ACC112 (cell line): ENCODE results near the gene OSBPL5.

Source experiments
- H2AFZ ChIP-seq: fragments of 200-600 bp; sonication (generic); one replicate; pipeline ENCODE4 v1.6.0; 2017; ENCODE audit warnings: antibody characterized with exemption, low read length; ENCODE audit not compliant: unreplicated experiment
- H3K27ac ChIP-seq: fragments of 200-600 bp; sonication (generic); 2 replicates; pipeline ENCODE4 v1.5.1; 2014; ENCODE audit warnings: low read depth, mild to moderate bottlenecking, antibody characterized with exemption, low read length, moderate library complexity
- H3K27me3 ChIP-seq: fragments of 200-600 bp; sonication (generic); 2 replicates; pipeline ENCODE4 v1.6.1; 2014; ENCODE audit warnings: mild to moderate bottlenecking, antibody characterized with exemption, low read length, moderate library complexity, mixed read lengths; ENCODE audit not compliant: insufficient read depth
- H3K36me3 ChIP-seq: fragments of 200-600 bp; sonication (generic); 2 replicates; pipeline ENCODE4 v1.6.1; 2016; ENCODE audit warnings: mild to moderate bottlenecking, antibody characterized with exemption, low read length, moderate library complexity, mixed read lengths; ENCODE audit not compliant: insufficient read depth
- H3K4me1 ChIP-seq: fragments of 200-600 bp; sonication (generic); one replicate; pipeline ENCODE4 v1.6.1; 2016; ENCODE audit warnings: low read length, mixed read lengths; ENCODE audit not compliant: insufficient read depth, unreplicated experiment, control insufficient read depth
- H3K4me3 ChIP-seq: fragments of 200-600 bp; sonication (generic); 2 replicates; pipeline ENCODE4 v1.5.1; 2014; ENCODE audit warnings: mild to moderate bottlenecking, low read depth, low read length
- H3K79me2 ChIP-seq: fragments of 200-600 bp; sonication (generic); one replicate; pipeline ENCODE4 v1.6.0; 2016; ENCODE audit warnings: low read length; ENCODE audit not compliant: control insufficient read depth, unreplicated experiment, insufficient read depth

OSBPL5 gene

DNA sequence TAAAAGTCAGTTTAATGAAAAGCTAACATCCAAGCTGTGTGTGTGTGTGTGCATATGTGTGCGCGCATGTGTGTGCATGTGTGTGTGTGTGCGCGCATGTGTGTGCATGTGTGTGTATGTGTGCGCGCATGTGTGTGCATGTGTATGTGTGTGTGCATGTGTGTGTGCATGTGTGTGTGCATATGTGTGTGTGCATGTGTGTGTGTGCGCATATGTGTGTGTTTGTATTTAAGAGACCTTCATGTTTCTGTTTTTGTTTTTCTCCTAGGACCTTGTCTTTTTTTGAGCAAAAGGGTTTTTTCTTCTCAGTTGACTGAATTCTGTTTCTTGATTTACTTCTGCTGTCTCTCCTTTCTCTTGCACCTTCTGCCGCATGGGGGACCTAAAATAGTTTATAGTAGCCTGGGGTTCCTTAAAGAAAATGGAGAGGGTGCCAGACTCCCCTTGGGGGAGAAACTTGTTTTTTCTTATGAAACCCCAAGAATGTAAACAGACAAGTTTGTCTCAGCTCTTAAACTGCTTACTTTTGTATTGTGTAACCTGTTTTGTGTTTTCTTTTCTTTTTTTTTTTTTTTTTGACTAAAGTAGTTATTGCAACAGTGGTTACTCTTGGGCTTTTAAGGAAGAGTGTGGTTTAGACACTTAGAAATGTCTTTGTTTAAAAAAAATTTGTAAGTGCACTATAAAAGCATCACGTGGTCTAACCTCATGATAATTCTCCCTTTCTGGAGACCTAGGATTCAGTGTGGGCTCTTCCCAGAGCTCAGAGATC is 53.0 kb downstream of the OSBPL5 start:
- Histone ChIP-seq H2AFZ (no peak overlapping the region), H3K79me2 (no peaks in the 10 kb centered on the region), H3K4me1 (peaks cover 5% of the 10 kb centered on the region)

DNA sequence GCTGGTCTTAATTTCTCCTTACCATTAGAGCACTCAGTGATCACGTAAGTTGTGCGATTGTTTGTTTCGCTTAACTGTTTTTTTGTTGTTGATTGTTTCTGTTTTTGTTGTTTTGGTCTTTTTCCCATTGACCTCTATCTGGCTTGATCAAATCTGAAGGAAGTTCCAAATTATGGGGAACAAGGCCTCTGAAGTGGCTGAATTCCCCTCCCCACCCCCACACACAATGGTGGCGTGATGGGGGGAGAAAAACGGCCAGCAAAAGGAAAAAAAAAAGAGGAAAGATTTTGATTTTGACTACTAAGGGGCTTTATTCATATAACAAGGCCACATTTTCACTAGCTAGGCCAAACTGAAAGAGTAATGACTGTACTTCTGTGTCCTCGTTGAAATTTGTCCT is 53.6 kb downstream of the OSBPL5 start:
- Histone ChIP-seq H3K79me2 (no peaks in the 10 kb centered on the region), H3K36me3 (peaks cover 22% of the 10 kb centered on the region), H3K4me3 (no peak overlapping the region), H3K27ac (no peak overlapping the region), H3K27me3 (no peaks in the 10 kb centered on the region), H2AFZ (no peak overlapping the region), H3K4me1 (peaks cover 5% of the 10 kb centered on the region)

More for the DNA sequence above, 53.0 kb downstream of the OSBPL5 start:
- H3K4me3 ChIP-seq, result no peak overlapping the region
- H3K27ac ChIP-seq, result peak overlapping the region; percentile 46
- no peaks in the 10 kb centered on the region for H3K27me3 ChIP-seq
- H3K36me3 ChIP-seq, result peaks cover 27% of the 10 kb centered on the region

DNA sequence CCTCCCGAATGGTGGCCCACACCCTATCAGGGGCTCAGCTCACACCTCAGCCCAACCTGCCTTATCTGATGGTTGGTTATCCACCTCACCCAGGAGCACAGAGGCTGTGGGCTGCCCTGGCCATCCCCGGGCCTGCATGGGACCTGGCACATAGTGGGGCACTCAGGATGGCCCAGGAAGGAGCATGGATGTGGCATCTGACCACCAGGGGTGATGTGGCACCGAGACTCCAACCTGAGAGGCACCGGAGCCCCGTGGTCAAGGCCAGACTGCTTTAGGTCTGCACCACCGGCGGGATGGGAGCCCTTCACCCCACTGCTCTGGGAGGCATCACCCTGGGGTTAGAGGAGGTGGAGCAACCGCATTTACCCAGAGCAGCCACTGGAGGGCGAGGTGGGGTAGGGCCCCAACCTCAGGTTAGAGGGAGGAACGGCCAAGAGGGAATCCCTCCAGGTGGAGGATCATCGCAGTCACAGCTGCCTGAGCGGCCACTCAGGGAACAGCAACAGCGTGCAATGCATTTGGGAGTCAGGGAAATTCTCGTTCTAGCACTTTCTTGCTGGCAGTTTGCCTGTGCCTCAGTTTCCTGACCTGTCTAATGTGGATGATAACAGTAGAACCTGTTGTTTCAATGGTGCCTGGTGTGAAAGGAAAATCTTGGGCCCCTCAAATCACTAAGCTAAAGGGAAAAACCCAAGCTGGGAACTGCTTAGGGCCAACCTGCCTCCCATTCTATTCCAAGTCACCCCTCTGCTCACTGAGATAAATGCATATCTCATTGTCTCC is 55.0 kb downstream of the OSBPL5 start:
- H3K4me1 ChIP-seq, result peaks cover 5% of the 10 kb centered on the region
- H3K4me3 ChIP-seq, result no peak overlapping the region
- H3K79me2 ChIP-seq, result no peaks in the 10 kb centered on the region
- no peak overlapping the region for H2AFZ ChIP-seq
- H3K36me3 ChIP-seq, result peaks cover 15% of the 10 kb centered on the region
- no peak overlapping the region for H3K27ac ChIP-seq
- no peaks in the 10 kb centered on the region for H3K27me3 ChIP-seq

DNA sequence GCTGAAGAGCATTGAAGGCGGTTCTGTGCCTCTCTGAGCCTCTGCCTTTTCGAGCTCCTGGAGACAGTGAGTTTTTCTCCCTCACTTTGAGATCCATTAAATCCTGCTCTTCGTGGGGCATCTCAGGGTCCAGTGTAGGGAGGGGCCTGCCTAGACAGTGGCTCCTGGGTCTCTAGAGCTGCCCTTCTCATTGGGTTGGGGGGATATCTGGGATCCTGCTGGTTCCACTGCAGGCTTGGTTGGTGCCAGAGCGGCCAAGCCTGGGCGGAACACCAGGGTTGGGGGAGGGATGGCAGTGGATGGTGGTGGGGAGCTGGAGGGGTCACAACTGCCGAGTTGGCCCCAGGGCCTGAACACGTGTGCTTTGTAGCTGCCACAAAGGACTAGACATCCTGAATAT is 55.7 kb downstream of the OSBPL5 start:
- Histone ChIP-seq H3K4me1 (peaks cover 5% of the 10 kb centered on the region), H3K27me3 (no peaks in the 10 kb centered on the region), H3K36me3 (peaks cover 13% of the 10 kb centered on the region), H2AFZ (no peak overlapping the region), H3K79me2 (no peaks in the 10 kb centered on the region), H3K27ac (no peak overlapping the region), H3K4me3 (no peak overlapping the region)

DNA sequence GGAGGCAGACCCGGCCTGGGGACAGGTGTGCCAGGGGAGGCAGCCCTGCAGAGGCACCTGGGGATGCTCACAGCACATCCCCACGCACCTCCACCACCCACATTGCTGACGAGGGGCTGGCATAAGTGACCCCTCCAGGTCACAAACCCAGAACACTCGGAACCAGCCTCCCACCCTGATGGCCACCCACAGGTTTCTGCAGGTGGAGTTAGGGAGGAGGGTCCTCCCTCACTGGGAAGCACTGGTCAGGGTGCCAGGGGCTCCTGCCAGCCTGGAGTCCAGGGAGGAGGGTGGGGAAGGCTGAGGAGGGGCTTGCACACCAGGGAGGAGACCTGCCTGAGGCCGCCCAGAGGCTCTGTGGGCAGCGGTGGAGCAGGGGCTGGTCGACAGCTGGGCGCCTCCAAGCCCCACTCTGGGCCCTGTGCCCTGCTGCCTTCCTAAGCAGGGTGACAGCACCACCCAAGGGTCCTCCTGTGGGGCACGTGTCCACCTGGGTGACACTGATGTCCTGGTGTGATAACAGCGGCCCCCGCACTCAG is 56.9 kb downstream of the OSBPL5 start:
- Histone ChIP-seq H3K27ac (no peak overlapping the region), H3K36me3 (0 out of 2 replicates have a peak, but pooled peaks cover 5% of the 10 kb centered on the region), H3K27me3 (no peaks in the 10 kb centered on the region), H3K79me2 (no peaks in the 10 kb centered on the region), H2AFZ (no peak overlapping the region), H3K4me3 (no peak overlapping the region), H3K4me1 (peaks cover 5% of the 10 kb centered on the region)

DNA sequence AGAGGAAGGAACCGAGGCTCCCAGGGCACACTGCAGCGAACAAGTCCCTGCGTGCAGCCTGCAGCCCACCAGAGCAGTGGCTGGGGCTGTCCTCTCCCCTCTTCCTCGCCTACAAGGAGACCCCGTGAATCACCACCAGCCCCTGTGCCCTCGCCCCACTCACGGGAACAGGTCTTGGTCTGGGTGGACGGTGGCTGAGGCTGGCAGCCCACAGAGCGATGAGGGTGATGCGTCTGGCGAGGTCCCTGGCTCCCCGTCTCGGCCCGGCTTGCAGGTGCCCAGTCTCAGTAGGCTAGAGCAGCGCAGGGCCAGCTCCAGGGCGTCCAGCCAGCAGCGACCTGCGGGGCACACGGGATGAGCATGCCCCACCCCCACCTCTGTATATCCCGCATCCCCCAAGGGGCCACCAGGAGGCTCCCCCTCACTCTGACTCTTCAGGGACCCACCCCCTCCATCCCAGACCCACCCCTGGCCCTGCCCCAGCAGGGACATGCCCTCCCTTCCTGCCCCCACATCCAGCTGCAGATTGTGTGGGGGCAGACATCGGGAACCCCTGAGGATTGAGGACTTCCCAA is 57.4 kb downstream of the OSBPL5 start:
- no peaks in the 10 kb centered on the region for H3K79me2 ChIP-seq
- H3K27me3 ChIP-seq, result no peaks in the 10 kb centered on the region
- no peak overlapping the region for H3K27ac ChIP-seq
- 0 out of 2 replicates have a peak, but pooled peaks cover 2% of the 10 kb centered on the region for H3K36me3 ChIP-seq
- H3K4me1 ChIP-seq, result peaks cover 2% of the 10 kb centered on the region
- H2AFZ ChIP-seq, result no peak overlapping the region
- H3K4me3 ChIP-seq, result no peak overlapping the region

DNA sequence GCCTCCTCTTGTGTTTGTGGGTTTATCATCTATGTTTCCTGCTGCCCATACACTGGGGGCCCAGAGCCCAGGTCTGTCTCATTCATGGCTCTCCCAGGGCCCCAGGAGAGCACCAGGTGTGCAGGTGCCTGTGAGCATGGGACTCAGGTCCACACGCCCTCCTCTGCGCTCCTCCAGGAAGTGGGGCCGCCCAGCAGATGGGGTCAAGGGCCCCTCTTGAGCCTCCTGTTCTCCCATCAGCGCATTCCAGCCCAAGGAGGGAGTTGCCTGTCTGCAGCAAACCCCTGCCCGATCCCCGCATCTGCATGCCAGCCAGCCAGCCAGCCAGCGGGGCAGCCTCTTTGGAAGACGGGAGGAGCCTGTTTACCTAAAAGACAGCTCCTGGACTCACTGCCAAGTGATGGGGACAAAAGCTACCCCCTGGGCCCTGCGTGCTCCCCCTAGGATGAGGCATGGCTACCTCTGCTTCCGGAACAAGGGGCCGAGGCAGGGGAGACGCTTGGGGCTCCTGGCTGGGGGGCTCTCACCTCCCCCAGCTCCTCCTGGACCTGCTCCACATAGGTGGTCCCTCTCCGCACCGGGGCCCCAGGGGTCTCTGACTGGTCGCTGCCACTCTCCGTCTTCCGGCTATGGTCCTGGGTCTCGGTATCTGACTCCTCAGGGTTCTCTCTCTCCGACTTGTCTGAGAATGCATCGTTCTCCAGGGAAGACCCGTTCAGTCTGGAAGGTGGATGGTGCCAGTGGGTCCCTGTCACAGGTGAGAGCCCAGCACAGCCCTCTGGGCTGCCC is 58.2 kb downstream of the OSBPL5 start:
- no peak overlapping the region for H3K27ac ChIP-seq
- no peaks in the 10 kb centered on the region for H3K27me3 ChIP-seq
- H3K4me1 ChIP-seq, result no peaks in the 10 kb centered on the region
- no peak overlapping the region for H3K4me3 ChIP-seq
- no peaks in the 10 kb centered on the region for H3K36me3 ChIP-seq
- H2AFZ ChIP-seq, result no peak overlapping the region
- H3K79me2 ChIP-seq, result no peaks in the 10 kb centered on the region

DNA sequence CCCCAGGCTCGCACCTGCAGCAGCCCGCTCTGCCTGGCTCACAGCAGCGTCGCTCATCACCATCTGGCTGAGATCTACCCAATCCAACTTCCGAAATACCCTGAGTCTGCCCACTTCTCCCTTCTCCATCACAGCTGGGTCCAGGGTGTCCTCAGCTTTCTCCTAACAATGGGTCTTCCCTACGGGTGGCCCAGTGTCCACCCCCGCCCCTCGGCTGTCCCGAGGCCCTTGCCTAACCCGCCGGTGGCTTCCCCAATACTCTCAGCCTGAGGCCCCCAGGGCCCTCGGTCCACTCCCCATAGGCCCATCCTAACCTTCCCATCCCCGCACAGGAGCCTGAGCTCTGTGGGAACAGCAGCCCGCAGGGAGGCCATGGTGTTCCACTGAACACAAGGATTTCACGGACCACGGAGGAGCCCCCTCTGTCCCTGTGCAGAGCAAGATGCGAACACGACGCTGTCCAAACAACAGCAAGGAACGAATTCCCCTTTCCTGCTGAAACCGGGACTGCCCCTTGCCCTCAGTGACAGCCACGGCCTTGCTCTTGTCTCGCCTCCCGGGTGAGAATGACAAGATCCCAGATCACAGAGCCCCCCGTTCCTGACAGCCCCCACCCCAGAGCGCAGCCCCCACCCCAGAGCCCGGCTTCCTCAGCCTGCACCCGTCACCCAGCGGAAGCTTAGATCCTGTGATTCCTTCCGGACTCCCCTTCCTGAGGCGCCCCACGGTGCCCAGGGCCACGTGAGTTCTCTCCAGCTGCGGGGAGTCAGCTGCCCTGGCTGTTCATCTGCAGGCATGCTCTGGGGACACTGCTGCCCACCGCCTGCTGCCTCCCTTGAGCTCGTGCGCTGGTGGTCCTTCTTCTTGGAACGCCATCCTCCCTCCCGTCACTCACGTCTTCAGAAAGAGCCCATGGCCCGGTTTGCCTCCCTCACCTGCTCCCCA is 59.0 kb downstream of the OSBPL5 start:
- no peaks in the 10 kb centered on the region for H3K4me1 ChIP-seq
- no peak overlapping the region for H3K27ac ChIP-seq
- H3K27me3 ChIP-seq, result no peaks in the 10 kb centered on the region
- no peaks in the 10 kb centered on the region for H3K79me2 ChIP-seq
- no peak overlapping the region for H3K4me3 ChIP-seq
- no peaks in the 10 kb centered on the region for H3K36me3 ChIP-seq
- H2AFZ ChIP-seq, result no peak overlapping the region

DNA sequence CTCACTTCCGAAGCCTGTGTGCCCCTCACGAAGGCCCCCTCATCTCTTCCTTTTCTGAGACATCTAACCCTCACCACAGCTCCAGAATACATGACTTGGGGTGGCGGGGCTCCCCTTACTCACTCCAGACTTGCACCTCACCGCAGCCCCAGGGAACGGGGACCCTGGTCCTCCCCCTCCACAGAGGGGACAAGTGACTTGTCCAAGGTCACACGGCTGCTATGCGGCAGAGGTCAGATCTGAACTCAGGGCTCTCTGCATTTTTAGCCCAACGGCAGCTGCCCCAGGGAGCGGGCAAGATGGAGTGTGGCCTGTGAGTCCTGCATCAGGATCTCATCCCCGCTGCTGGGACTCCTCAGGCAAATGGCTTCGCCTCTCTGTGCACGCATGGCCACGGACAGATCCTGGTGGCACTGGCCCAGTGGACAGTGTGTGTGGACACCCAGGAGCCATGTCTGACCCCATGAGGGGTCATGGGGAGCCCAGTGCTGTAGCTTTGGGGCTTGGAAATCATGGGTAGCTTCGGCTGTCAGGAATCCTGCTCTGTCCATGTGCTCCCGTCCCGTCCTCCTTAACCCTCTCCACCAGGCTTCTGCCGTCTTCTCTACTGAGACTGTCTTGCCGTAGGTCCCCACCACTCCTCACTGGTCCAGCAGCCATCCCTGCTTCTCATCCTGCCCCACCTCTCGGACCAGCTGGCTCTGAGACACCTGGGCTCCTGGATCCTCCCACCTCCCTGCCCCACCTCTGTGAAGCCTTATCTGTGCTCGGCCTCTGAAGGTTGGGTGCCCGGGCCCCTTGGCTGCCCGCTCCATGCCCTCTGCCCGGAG is 59.9 kb downstream of the OSBPL5 start:
- peaks cover 4% of the 10 kb centered on the region for H3K4me1 ChIP-seq
- no peaks in the 10 kb centered on the region for H3K36me3 ChIP-seq
- H3K27ac ChIP-seq, result no peak overlapping the region
- no peak overlapping the region for H2AFZ ChIP-seq
- no peaks in the 10 kb centered on the region for H3K27me3 ChIP-seq
- no peak overlapping the region for H3K4me3 ChIP-seq
- no peaks in the 10 kb centered on the region for H3K79me2 ChIP-seq
